NB4 (cell line): Measurements from ENCODE around the gene DLX1.

Source experiments
- DNase-seq: peaks from one replicate; pipeline ENCODE4 v3.0.0; 2010; ENCODE audit warnings: low read depth
- H3K4me3 ChIP-seq: one replicate; pipeline ENCODE4 v1.5.1; 2011; ENCODE audit warnings: mild to moderate bottlenecking, low read depth, low read length, moderate library complexity
- CTCF ChIP-seq: IDR thresholded peaks from one replicate; pipeline ENCODE4 v1.5.1; 2012; ENCODE audit warnings: low read depth, low read length
- MAX ChIP-seq: IDR thresholded peaks from 2 replicates; pipeline ENCODE4 v1.6.1; 2011; ENCODE audit warnings: low read depth, low read length
- MYC ChIP-seq: IDR thresholded peaks from 2 replicates; pipeline ENCODE4 v1.6.1; 2011; ENCODE audit warnings: low read depth, low read length
- POLR2A ChIP-seq: IDR thresholded peaks from 2 replicates; pipeline ENCODE4 v1.6.1; 2011; ENCODE audit warnings: mild to moderate bottlenecking; ENCODE audit not compliant: insufficient read length; ENCODE audit errors: extremely low read depth

The DLX1 gene

GRCh38 chr2:172096626-172097547, 11.6 kb downstream of the DLX1 start:
- TF ChIP-seq MAX (no peak), POLR2A (no peak), CTCF (no peak), MYC (no peak)
- no peak overlapping the region for H3K4me3 ChIP-seq
- peak; percentile 49 for DNase-seq

- TF ChIP-seq MYC = no peak
- TF ChIP-seq CTCF = no peak
- no peak for TF ChIP-seq MAX
- H3K4me3 ChIP-seq = no peak overlapping the region
- no peak for DNase-seq
Measured at GRCh38 chr2:172097557-172098131, 12.3 kb downstream of the DLX1 start.

GRCh38 chr2:172098287-172098649, 13.0 kb downstream of the DLX1 start:
- no peak overlapping the region for H3K4me3 ChIP-seq
- DNase-seq = no peak
- TF ChIP-seq POLR2A = no peak
- TF ChIP-seq MYC = no peak
- TF ChIP-seq CTCF = no peak
- no peak for TF ChIP-seq MAX

GRCh38 chr2:172098650-172099471, 13.6 kb downstream of the DLX1 start:
- DNase-seq = peak; percentile 76
- TF ChIP-seq POLR2A (no peak), MYC (no peak; the same call in 1 of the 2 replicates), CTCF (no peak), MAX (peak; percentile 83)
- peak overlapping the region; percentile 34 for H3K4me3 ChIP-seq

GRCh38 chr2:172099472-172100079, 14.3 kb downstream of the DLX1 start:
- TF ChIP-seq POLR2A (no peak), CTCF (no peak), MYC (no peak), MAX (no peak)
- peak overlapping the region; percentile 34 for H3K4me3 ChIP-seq
- DNase-seq = no peak
